ENCODE data around the gene TM4SF18. TPM values are rescaled to one million over a fixed set of nuclear protein-coding genes. Genes with fewer than 3 reads are reported as not detected.
A peak's percentile ranks its signal among the peaks of the same experiment; 100 is the strongest.

TM4SF18 gene
- polyA plus RNA-seq, 4 donors = 0.27 to 5.3 (median 1.1) TPM; not detected in 1

- DNase-seq (peak in 1 of 2 donors; percentile 6), FAIRE-seq (no peak)
- no peak overlapping the region for H3K27ac ChIP-seq (ENCODE audit: low read depth in 1 of 3, low read length in 2 of 3)
- no peaks in the 10 kb centered on the region for H3K9me3 ChIP-seq (ENCODE audit: control insufficient read depth in 2 of 2, insufficient read depth in 1 of 2, low read depth in 1 of 2, low read length in 1 of 2)
- H3K36me3 ChIP-seq (ENCODE audit: control insufficient read depth in 3 of 3, insufficient read depth in 2 of 3, low read depth in 1 of 3, low read length in 3 of 3) = no peaks in the 10 kb centered on the region
- no peaks in the 10 kb centered on the region for H3K4me1 ChIP-seq (ENCODE audit: control insufficient read depth in 3 of 3, insufficient read depth in 2 of 3, low read depth in 1 of 3, low read length in 2 of 3)
- no peak overlapping the region for H3K4me3 ChIP-seq (ENCODE audit: low read depth in 1 of 3, low read length in 3 of 3)
- no peaks in the 10 kb centered on the region for H3K27me3 ChIP-seq (ENCODE audit: control insufficient read depth in 3 of 3, insufficient read depth in 3 of 3, low read length in 3 of 3)
These were observed 9.1 kb downstream of the TM4SF18 start for GRCh38 chr3:149324332-149324731.

- Histone ChIP-seq H3K36me3 (ENCODE audit: control insufficient read depth in 3 of 3, insufficient read depth in 2 of 3, low read depth in 1 of 3, low read length in 3 of 3) (no peaks in the 10 kb centered on the region), H3K27me3 (ENCODE audit: control insufficient read depth in 3 of 3, insufficient read depth in 3 of 3, low read length in 3 of 3) (no peaks in the 10 kb centered on the region), H3K9me3 (ENCODE audit: control insufficient read depth in 2 of 2, insufficient read depth in 1 of 2, low read depth in 1 of 2, low read length in 1 of 2) (no peaks in the 10 kb centered on the region), H3K4me1 (ENCODE audit: control insufficient read depth in 3 of 3, insufficient read depth in 2 of 3, low read depth in 1 of 3, low read length in 2 of 3) (peaks cover 0 to 7% (median 3%) of the 10 kb centered on the region in 3 donors), H3K27ac (ENCODE audit: low read depth in 1 of 3, low read length in 2 of 3) (no peak overlapping the region), H3K4me3 (ENCODE audit: low read depth in 1 of 3, low read length in 3 of 3) (no peak overlapping the region)
- DNase-seq = no peak
- no peak for FAIRE-seq
- 67 to 80% (median 79%) methylated on average over 2 of the region's 2 CpGs for WGBS, 3 donors
These were observed 11.8 kb downstream of the TM4SF18 start for GRCh38 chr3:149321640-149322039.

GRCh38 chr3:149321136-149321535 lies 12.3 kb downstream of the TM4SF18 start:
- Histone ChIP-seq H3K4me3 (ENCODE audit: low read depth in 1 of 3, low read length in 3 of 3) (no peak overlapping the region), H3K9me3 (ENCODE audit: control insufficient read depth in 2 of 2, insufficient read depth in 1 of 2, low read depth in 1 of 2, low read length in 1 of 2) (no peaks in the 10 kb centered on the region), H3K27ac (ENCODE audit: low read depth in 1 of 3, low read length in 2 of 3) (no peak overlapping the region), H3K36me3 (ENCODE audit: control insufficient read depth in 3 of 3, insufficient read depth in 2 of 3, low read depth in 1 of 3, low read length in 3 of 3) (no peaks in the 10 kb centered on the region), H3K27me3 (ENCODE audit: control insufficient read depth in 3 of 3, insufficient read depth in 3 of 3, low read length in 3 of 3) (no peaks in the 10 kb centered on the region), H3K4me1 (ENCODE audit: control insufficient read depth in 3 of 3, insufficient read depth in 2 of 3, low read depth in 1 of 3, low read length in 2 of 3) (peaks cover 0 to 10% (median 5%) of the 10 kb centered on the region in 3 donors)
- no peak for DNase-seq
- FAIRE-seq = no peak

- Histone ChIP-seq H3K36me3 (ENCODE audit: control insufficient read depth in 3 of 3, insufficient read depth in 2 of 3, low read depth in 1 of 3, low read length in 3 of 3) (no peaks in the 10 kb centered on the region), H3K4me3 (ENCODE audit: low read depth in 1 of 3, low read length in 3 of 3) (no peak overlapping the region), H3K9me3 (ENCODE audit: control insufficient read depth in 2 of 2, insufficient read depth in 1 of 2, low read depth in 1 of 2, low read length in 1 of 2) (no peaks in the 10 kb centered on the region), H3K27me3 (ENCODE audit: control insufficient read depth in 3 of 3, insufficient read depth in 3 of 3, low read length in 3 of 3) (no peaks in the 10 kb centered on the region), H3K27ac (ENCODE audit: low read depth in 1 of 3, low read length in 2 of 3) (no peak overlapping the region), H3K4me1 (ENCODE audit: control insufficient read depth in 3 of 3, insufficient read depth in 2 of 3, low read depth in 1 of 3, low read length in 2 of 3) (peaks cover 0 to 18% (median 5%) of the 10 kb centered on the region in 3 donors)
- FAIRE-seq (no peak), DNase-seq (no peak)
- 90 to 98% (median 91%) methylated on average over 3 of the region's 3 CpGs for WGBS, 3 donors
These were observed 13.7 kb downstream of the TM4SF18 start for GRCh38 chr3:149319750-149320149.

GRCh38 chr3:149317072-149317471 lies 16.4 kb downstream of the TM4SF18 start:
- peak overlapping the region in 1 of 3 donors; percentile 64 for H3K27ac ChIP-seq (ENCODE audit: low read depth in 1 of 3, low read length in 2 of 3)
- FAIRE-seq = no peak

GRCh38 chr3:149316437-149316836 lies 17.0 kb downstream of the TM4SF18 start:
- Histone ChIP-seq H3K27ac (ENCODE audit: low read depth in 1 of 3, low read length in 2 of 3) (peak overlapping the region in 1 of 3 donors; percentile 64), H3K4me3 (ENCODE audit: low read depth in 1 of 3, low read length in 3 of 3) (no peak overlapping the region), H3K9me3 (ENCODE audit: control insufficient read depth in 2 of 2, insufficient read depth in 1 of 2, low read depth in 1 of 2, low read length in 1 of 2) (no peaks in the 10 kb centered on the region), H3K36me3 (ENCODE audit: control insufficient read depth in 3 of 3, insufficient read depth in 2 of 3, low read depth in 1 of 3, low read length in 3 of 3) (no peaks in the 10 kb centered on the region), H3K27me3 (ENCODE audit: control insufficient read depth in 3 of 3, insufficient read depth in 3 of 3, low read length in 3 of 3) (no peaks in the 10 kb centered on the region), H3K4me1 (ENCODE audit: control insufficient read depth in 3 of 3, insufficient read depth in 2 of 3, low read depth in 1 of 3, low read length in 2 of 3) (peaks cover 0 to 20% (median 5%) of the 10 kb centered on the region in 3 donors)
- DNase-seq (peak; percentile 53 to 71), FAIRE-seq (no peak)
- WGBS, 3 donors = 24 to 58% (median 29%) methylated on average over 2 of the region's 2 CpGs

More at GRCh38 chr3:149317072-149317471, 16.4 kb downstream of the TM4SF18 start:
- no peak overlapping the region for H3K4me3 ChIP-seq (ENCODE audit: low read depth in 1 of 3, low read length in 3 of 3)
- H3K4me1 ChIP-seq (ENCODE audit: control insufficient read depth in 3 of 3, insufficient read depth in 2 of 3, low read depth in 1 of 3, low read length in 2 of 3) = peaks cover 0 to 20% (median 5%) of the 10 kb centered on the region in 3 donors
- H3K27me3 ChIP-seq (ENCODE audit: control insufficient read depth in 3 of 3, insufficient read depth in 3 of 3, low read length in 3 of 3) = no peaks in the 10 kb centered on the region
- 58 to 94% (median 62%) methylated on average over 1 of the region's 1 CpG for WGBS, 3 donors
- DNase-seq = peak in 1 of 2 donors; percentile 45
- no peaks in the 10 kb centered on the region for H3K9me3 ChIP-seq (ENCODE audit: control insufficient read depth in 2 of 2, insufficient read depth in 1 of 2, low read depth in 1 of 2, low read length in 1 of 2)
- no peaks in the 10 kb centered on the region for H3K36me3 ChIP-seq (ENCODE audit: control insufficient read depth in 3 of 3, insufficient read depth in 2 of 3, low read depth in 1 of 3, low read length in 3 of 3)

GRCh38 chr3:149315694-149316093 lies 17.7 kb downstream of the TM4SF18 start:
- Histone ChIP-seq H3K4me3 (ENCODE audit: low read depth in 1 of 3, low read length in 3 of 3) (no peak overlapping the region), H3K27ac (ENCODE audit: low read depth in 1 of 3, low read length in 2 of 3) (peak overlapping the region in 1 of 3 donors; percentile 64), H3K27me3 (ENCODE audit: control insufficient read depth in 3 of 3, insufficient read depth in 3 of 3, low read length in 3 of 3) (no peaks in the 10 kb centered on the region), H3K4me1 (ENCODE audit: control insufficient read depth in 3 of 3, insufficient read depth in 2 of 3, low read depth in 1 of 3, low read length in 2 of 3) (peaks cover 0 to 20% (median 5%) of the 10 kb centered on the region in 3 donors), H3K9me3 (ENCODE audit: control insufficient read depth in 2 of 2, insufficient read depth in 1 of 2, low read depth in 1 of 2, low read length in 1 of 2) (no peaks in the 10 kb centered on the region), H3K36me3 (ENCODE audit: control insufficient read depth in 3 of 3, insufficient read depth in 2 of 3, low read depth in 1 of 3, low read length in 3 of 3) (no peaks in the 10 kb centered on the region)
- 66 to 82% (median 70%) methylated on average over 3 of the region's 3 CpGs for WGBS, 3 donors
- DNase-seq (no peak), FAIRE-seq (no peak)

GRCh38 chr3:149314807-149315578 lies 18.4 kb downstream of the TM4SF18 start:
- peak; percentile 5 to 80 for DNase-seq
- WGBS, 3 donors = 62 to 68% (median 64%) methylated on average over 7 of the region's 7 CpGs
- peaks cover 0 to under 1% of the 10 kb centered on the region in 2 donors for H3K9me3 ChIP-seq (ENCODE audit: control insufficient read depth in 2 of 2, insufficient read depth in 1 of 2, low read depth in 1 of 2, low read length in 1 of 2)
- peak overlapping the region in 1 of 3 donors; percentile 64 for H3K27ac ChIP-seq (ENCODE audit: low read depth in 1 of 3, low read length in 2 of 3)
- H3K27me3 ChIP-seq (ENCODE audit: control insufficient read depth in 3 of 3, insufficient read depth in 3 of 3, low read length in 3 of 3) = no peaks in the 10 kb centered on the region
- no peaks in the 10 kb centered on the region for H3K36me3 ChIP-seq (ENCODE audit: control insufficient read depth in 3 of 3, insufficient read depth in 2 of 3, low read depth in 1 of 3, low read length in 3 of 3)
- H3K4me1 ChIP-seq (ENCODE audit: control insufficient read depth in 3 of 3, insufficient read depth in 2 of 3, low read depth in 1 of 3, low read length in 2 of 3) = peaks cover 0 to 20% (median 5%) of the 10 kb centered on the region in 3 donors
- no peak for FAIRE-seq
- H3K4me3 ChIP-seq (ENCODE audit: low read depth in 1 of 3, low read length in 3 of 3) = no peak overlapping the region
